ENCODE data around the gene TMEM208. TPM values are rescaled to one million over a fixed set of nuclear protein-coding genes. Genes with fewer than 3 reads are reported as not detected.

The TMEM208 gene
- total RNA-seq, 1 donor from 2014 or later: 11.0 TPM

DNA sequence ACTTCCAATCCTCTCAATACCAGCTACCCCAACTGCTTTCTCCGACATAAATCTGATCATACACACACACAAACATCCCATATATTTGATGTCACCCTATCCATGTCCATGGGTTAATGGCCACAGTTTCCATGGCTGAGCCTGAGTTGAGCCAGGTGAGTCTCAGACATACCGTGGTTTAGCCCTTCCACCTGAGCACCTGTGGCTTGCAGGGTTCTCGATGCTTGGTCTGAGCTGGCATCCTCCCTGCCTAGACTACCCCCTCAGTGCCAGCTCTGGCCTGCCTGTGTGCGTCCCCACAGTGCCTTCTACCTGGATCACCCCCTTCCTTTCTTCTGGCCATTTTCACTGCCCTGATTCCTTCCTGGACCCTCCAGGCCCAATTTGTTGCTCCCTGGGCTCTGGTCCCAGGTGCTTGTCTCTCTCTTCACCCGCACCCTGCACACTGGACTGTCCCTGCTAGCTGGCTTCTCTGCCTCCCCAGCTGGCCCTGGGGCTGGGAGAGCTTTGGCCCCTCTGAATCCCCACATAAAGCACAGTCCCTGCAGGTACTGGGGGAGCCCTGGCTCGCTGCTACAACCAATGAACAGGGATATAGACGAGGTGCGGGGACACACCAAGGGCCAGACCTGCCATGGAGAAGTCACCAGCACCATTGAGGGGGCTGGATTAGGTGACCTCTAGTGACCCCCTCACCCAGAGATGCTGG lies 20.6 kb upstream of the TMEM208 start:
- intact Hi-C loops (cut with DNase I): no loop called here

GRCh38 chr16:67206838-67207248 lies 20.1 kb upstream of the TMEM208 start:
- DNase-seq: no peak
- no peak for ATAC-seq (ENCODE audit: poor library complexity)
- intact Hi-C loops (cut with DNase I): no loop called here

More for the DNA sequence above, 20.6 kb upstream of the TMEM208 start:
- DNase-seq (no peak), ATAC-seq (ENCODE audit: poor library complexity) (no peak)

GRCh38 chr16:67207249-67208091 lies 19.5 kb upstream of the TMEM208 start:
- intact Hi-C loops (cut with DNase I): no loop called here
- no peak for DNase-seq
- no peak for ATAC-seq (ENCODE audit: poor library complexity)

- intact Hi-C loops (cut with DNase I): no loop called here
- DNase-seq: no peak
- ATAC-seq (ENCODE audit: poor library complexity): no peak
These were observed 18.6 kb upstream of the TMEM208 start for GRCh38 chr16:67208154-67208896.

DNA sequence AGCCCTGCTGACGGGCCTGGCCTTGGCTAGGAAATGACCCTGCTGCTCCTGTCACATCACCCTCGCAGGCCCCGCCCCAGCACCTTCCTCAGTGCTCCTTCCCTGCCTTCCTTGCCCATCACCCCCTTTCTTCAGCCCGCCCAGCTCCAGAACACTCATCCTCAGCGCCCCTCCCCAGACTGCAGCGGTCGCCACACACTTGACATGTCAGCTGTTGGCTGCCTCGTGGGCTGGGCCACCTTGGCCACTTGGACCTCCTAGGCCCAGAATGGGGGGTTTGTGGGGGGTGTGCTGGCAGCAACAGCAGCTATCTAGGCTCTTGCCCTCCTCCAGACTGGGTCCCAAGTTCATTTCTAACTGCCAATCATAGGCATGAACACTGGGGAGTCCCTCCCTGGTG lies 17.4 kb upstream of the TMEM208 start:
- ATAC-seq (ENCODE audit: poor library complexity): no peak
- DNase-seq: no peak
- intact Hi-C loops (cut with DNase I): no loop called here

DNA sequence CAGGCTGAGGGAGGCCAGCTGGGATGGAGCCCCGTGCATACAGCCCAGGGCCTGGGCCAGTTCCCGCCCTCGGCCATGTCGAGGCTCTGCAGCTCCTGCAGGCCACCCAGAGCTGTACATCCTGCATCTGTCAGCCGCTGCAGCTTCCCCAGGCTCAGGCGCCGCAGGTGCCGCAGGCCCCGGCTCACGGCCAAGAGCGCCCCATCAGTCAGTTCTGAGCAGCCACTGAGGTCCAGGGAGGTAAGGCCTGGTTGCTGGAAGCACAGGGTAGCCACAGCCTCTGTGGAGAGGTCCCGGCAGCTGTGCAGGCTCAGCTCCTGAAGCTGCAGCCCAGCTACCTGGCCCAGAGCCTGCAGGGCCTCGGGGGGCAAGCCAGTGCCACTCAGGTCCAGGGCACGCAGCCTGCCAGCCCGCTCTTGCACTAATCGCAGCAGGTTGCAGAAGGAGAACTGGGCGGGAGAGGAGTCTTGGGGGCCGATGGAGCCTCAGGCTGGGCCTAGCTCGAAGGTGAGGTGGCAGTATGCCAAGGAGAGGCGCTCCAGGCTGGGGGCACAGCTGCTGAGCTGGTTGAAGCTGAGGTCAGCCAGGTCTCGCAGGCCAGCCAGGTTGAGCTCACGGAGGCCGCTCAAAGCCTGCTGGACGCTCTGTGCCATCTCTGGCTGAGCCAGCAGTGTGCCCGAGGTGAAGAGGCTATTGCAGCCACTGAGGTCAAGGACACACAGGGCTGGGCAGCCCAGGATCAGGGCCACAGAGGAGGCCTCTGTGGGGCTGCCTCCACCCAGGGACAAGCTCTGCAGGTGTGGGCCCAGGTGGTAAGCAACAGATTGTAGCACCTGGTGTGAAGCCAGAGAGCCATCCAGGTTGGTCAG lies 16.6 kb upstream of the TMEM208 start:
- ATAC-seq (ENCODE audit: poor library complexity): no peak
- no peak for DNase-seq
- intact Hi-C loops (cut with DNase I): no loop called here

DNA sequence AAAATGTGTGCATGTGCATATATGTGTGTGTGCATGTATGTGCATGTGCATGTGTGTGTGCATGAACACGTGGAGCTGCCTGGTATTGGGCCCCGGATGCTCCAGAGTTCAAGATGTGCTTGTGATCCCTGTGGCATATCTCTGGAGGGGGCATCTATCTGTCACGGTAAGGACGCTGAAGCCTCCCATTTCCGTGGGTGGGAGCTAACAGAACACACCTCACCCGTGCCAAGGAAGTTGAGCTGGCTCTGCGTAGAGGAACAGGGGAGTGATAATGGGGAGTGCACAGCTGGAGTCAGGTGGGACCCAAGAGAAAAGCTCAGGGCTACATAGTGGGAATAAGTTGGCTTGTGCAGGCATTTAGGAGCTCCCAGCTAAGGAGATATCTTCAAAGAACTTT lies 15.3 kb upstream of the TMEM208 start:
- ATAC-seq (ENCODE audit: poor library complexity): no peak
- intact Hi-C loops (cut with DNase I): no loop called here
- DNase-seq: no peak

GRCh38 chr16:67212766-67213165 lies 14.2 kb upstream of the TMEM208 start:
- no peak for ATAC-seq (ENCODE audit: poor library complexity)
- no peak for DNase-seq
- intact Hi-C loops (cut with DNase I): no loop called here

GRCh38 chr16:67213197-67214019 lies 13.5 kb upstream of the TMEM208 start:
- no peak for ATAC-seq (ENCODE audit: poor library complexity)
- no peak for DNase-seq
- intact Hi-C loops (cut with DNase I): no loop called here

GRCh38 chr16:67215706-67216105 lies 11.2 kb upstream of the TMEM208 start:
- DNase-seq: no peak
- ATAC-seq (ENCODE audit: poor library complexity): no peak
- intact Hi-C loops (cut with DNase I): no loop called here

DNA sequence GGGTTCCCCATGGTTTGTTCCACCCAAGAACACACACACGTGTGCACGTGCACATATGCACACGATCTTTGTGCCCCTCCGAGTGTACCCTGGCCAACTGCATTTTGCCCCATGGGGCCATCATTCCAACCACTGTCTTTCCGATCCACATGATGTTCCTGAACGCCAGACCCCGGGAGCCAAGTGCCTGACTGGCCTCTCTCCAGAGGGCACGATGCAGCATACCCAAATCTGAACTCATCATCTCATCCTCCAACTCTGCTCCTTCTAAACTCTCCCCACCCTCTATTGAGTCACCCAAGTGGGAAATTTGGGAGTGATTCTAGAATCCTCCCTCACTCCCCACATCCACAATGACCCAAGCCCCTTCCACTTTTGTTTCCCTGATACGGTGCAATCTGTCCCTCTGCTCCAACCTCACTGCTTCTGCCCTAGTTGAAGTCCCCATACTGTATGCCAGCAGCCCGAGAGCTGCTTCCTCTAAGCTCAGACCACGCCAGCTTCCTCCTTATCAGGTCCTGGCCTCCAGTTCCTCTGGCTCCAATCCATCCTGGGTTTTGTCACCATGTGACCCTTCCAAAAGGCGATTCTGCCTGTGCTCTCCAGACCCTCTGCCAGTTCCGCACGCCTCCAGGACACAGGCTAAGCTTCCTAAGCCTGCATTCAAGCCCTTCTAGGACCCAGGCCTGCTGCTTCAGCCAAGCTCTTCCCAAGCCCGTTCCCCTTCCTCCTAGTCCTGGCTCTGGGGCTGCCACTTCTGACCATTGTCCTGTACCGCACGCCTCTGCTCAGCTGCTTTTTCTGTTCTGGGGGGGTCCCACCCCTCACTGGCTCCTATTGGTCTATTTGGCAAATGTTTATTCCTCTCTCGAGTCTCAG lies 10.1 kb upstream of the TMEM208 start:
- intact Hi-C loops (cut with DNase I): no loop called here
- peak; percentile 91 for ATAC-seq (ENCODE audit: poor library complexity)
- peak; percentile 78 for DNase-seq

GRCh38 chr16:67223992-67224391 lies 2.9 kb upstream of the TMEM208 start:
- DNase-seq: no peak
- intact Hi-C loops (cut with DNase I): no loop called here

DNA sequence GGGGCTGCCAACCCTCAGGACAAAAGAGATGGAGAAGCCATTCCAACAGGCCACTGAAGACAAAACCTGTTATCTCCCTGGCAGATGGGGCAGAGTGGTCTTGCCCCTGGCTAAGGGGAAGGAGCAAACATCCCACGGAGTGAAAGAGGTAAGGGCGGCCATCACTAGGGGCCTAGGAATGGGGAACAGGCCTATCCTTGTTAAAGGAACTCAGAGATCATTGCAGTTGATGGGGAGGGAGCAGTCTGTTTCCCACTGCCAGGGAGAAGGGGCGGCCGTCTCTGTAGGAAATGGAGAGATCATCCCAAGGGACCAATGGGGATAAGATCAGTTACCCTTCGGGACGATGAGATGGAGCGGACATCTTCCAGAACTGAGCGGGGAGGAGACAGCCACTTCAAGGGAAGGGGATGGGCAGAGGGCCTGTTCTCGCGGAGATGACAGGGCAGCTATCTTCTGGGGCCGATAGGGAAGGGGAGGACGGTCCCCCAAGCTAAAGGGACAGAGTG lies 581 bp upstream of the TMEM208 start:
- intact Hi-C loops (cut with DNase I): no loop called here
- no peak for ATAC-seq (ENCODE audit: poor library complexity)
- DNase-seq: peak; percentile 26

More at GRCh38 chr16:67223992-67224391, 2.9 kb upstream of the TMEM208 start:
- no peak for ATAC-seq (ENCODE audit: poor library complexity)

DNA sequence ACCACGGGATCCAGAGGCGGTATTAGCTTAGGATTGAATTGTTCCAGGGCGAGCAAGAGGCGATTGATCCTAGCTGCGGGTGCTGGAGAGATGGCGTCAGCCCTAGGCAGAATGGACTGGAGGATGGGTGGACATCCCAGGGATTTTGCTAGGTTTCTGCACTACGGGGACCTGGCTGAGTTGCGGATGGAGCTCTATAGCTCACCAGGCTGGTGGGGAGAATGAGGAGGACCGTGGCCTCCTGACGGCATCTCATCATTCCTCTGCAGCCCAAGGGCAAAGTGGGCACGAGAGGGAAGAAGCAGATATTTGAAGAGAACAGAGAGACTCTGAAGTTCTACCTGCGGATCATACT lies 614 bp downstream of the TMEM208 start:
- ATAC-seq (ENCODE audit: poor library complexity) (no peak), DNase-seq (no peak)
- intact Hi-C loops (cut with DNase I): no loop called here

DNA sequence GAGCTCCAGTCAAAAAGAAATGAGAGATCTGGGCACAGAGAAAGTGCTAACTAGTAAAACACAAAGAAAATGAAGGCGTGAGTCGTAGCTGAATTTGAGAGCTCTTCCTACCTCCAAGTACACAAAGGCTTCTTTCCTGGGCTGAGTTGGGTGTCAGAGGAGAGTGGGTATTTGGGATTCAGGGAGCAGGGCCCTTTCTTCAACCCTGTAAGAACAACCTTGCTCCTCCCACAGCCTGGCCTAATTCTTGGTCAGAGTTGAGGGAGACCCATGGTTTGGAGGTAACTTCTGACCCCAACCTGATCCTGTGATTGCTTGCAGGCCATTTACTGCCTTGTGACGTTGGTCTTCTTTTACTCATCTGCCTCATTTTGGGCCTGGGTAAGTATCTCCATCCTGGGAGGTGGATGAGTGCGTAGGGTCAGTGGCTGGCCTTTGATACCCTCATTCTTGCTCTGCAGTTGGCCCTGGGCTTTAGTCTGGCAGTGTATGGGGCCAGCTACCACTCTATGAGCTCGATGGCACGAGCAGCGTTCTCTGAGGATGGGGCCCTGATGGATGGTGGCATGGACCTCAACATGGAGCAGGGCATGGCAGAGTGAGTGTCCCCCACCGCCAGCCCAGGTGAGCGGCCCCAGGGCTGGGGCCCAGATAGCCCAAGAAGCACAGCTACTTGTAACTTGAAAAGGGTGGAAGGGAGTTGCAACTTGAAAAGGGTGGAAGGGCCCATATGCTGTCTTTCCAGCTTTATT lies 1.3 kb downstream of the TMEM208 start:
- ATAC-seq (ENCODE audit: poor library complexity) (no peak), DNase-seq (no peak)
- intact Hi-C loops (cut with DNase I): no loop called here

DNA sequence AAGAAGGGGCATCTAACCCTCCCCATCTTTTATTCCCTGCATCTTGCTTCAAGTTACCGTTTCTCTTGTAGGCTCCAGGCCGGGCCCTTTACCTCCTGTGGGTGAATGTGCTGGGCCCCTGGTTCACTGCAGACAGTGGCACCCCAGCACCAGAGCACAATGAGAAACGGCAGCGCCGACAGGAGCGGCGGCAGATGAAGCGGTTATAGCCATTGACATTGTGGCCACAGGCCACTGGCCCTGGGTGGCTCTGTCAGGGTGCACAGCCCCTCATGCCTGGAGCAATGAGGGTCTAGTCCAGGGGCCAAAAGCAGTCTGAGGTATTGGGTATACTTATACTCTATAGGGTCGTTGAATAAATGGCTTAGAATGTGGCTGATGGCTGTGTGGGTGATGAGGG lies 2.0 kb downstream of the TMEM208 start:
- intact Hi-C loops (cut with DNase I): no loop called here
- DNase-seq: no peak
- ATAC-seq (ENCODE audit: poor library complexity): no peak
